Glomerular visceral epithelial cell (primary cell): Measurements from ENCODE around the gene TFAP2B.

ENCODE experiments used
- DNase-seq: peaks from one replicate; pipeline ENCODE4 v3.0.0-alpha.2; 2016; ENCODE audit errors: extremely low spot score

The TFAP2B gene

DNA sequence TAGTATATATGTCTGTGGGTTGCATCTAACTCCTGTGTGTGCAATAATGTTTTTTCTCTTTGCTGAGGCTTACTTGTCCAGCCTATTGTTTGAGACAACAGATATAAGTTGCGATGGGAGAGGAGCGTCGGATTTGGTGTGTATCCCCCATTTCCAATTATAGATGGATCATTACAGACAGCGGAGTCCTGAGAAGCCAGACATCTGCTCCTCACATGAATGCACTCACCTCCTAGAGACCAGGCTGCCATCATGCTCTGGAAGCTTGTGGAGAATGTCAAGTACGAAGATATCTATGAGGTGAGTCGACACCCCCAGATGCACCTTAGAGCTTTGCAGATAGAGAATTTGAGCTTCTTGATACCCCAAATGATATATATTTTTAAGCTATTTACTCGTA, at the start of gene TFAP2B:
TFAP2B (plus strand) TSS at position 199 of the 400 bp plus-strand sequence; CDS start at position 220, 21 bp downstream.
- DNase-seq: no peak

DNA sequence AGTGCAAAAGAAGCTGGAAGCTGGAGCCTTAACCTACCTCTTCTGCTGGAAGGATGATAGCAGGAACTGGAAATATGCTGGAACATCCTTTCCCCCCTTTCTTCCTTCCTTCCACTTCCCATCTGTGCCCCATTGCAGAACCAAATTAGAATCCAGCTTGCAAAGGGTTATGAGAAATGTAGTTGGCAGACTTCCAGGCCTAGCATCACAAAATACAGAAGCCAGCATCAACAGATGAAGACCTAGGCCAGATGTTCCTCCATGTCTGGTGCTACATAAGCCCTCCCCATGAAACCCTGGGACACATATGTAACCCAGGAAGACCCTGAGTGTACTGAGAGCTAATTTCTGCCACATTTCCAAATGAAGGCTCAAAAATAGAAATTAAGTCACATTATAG, 40.0 kb upstream of the TFAP2B start:
- DNase-seq: no peak

DNA sequence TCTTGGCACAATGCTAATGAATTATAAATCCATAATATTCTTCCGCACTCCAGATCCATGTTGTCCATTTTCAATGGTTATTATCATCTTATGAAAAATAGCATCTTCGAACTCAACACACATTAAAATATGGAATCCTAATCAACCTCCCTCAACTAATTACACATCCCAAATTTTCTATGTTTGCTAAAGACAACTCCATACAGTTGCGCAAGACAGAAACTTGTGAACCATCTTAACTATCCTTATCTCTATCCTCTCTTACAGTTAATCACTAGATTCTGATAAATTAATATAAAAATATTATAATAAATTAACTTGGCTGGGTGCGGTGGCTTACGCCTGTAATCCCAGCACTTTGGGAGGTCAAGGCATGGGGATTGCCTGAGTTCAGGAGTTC, 38.3 kb upstream of the TFAP2B start:
- DNase-seq: no peak

DNA sequence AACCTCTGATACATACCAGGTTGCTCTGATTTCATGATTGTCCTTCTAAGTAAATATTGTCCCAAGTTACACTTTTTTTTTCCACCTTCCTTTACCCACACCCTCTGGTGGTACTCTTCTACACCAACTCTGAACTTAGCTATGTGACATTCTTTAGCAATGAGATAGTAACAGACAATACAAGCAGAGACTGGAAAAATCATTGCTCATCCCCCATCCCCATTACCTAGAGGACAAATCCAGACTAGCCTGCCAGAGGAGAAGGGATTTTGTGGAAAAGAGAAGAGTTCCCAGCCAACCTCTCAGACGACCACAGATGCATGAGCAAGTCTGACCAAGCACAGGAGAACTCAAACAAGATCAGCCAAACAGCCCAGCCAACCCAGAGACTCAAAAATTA, 32.8 kb upstream of the TFAP2B start:
- no peak for DNase-seq

DNA sequence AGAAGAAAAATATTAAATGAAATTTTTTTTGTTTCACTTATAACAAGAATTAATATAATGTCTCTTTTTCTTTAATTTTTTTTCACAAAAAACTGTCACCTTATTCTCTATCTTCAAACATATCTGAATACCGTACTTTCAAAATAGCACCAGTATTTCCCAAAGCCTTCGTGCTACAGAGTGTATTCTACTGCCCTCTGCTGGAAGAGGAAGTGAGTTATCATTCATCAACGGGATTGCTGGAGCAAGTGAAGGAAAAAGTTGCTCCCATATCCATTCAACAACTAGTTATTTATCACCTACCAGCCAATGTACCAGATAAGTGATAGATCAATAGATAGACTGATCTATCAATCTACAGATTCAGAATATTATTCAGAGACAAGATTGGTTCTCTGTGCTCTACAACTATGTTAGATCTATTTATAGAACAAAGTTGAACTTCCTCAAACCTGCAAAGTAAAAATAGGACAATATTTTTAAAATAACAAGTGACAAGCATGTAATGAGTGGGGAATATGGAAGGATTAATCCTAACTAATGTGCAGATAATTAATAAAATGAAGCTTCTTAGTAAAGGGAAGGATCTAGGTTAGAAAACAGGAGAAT, 26.7 kb upstream of the TFAP2B start:
- peak; percentile 33 for DNase-seq

DNA sequence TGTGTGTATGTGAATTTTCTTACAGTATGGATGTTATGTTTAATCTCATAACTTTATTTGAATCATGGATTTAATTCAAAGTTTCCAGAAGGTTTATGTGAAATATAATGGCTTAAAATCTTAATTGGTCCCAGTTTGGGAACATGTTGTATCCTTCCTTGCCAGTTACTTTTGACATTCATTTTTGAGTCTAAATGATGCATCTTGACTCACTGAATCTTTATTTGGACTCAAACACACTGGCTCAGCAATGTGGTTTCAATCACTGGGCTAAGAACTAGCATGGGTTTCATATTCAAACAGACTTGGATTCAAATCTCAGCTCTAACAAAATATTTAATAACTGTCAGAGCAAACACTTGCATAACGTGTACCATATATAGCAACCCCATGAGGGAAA, 25.9 kb upstream of the TFAP2B start:
- no peak for DNase-seq

DNA sequence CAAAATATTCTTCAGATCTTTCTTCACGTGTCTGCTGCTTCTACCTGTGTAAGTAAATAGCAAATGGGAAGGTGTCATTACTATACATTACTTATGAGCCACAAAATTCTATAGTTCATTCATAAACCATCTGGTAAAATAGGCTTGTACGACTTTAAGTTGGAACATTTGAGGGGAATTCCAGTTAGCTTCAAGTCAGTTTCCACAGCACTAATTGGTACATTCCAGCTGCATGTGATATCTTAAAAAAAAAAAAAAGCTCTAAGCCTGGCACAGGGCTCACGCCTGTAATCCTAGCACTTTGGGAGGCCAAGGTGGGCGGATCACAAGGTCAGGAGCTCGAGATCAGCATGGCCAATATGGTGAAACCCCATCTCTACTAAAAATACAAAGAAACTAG, 23.1 kb upstream of the TFAP2B start:
- DNase-seq: no peak

DNA sequence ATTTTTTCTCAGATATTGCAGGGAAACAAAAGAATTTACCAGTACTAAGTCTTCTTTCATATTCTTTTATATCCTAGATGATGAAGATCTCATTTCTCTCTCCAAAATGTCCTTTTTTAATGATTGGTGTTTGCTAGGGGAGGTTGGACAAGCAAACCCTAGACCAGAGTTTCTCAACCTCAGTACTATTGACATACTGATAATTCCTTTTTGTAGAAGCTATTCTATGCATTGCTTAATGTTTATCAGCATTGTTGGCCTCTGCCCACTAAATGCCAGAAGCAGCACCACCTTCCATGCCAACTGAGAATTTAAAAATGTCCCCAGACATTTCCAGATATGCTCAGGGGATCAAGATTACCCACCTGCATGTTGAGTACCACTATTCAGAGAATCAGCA, 14.4 kb upstream of the TFAP2B start:
- DNase-seq: no peak

DNA sequence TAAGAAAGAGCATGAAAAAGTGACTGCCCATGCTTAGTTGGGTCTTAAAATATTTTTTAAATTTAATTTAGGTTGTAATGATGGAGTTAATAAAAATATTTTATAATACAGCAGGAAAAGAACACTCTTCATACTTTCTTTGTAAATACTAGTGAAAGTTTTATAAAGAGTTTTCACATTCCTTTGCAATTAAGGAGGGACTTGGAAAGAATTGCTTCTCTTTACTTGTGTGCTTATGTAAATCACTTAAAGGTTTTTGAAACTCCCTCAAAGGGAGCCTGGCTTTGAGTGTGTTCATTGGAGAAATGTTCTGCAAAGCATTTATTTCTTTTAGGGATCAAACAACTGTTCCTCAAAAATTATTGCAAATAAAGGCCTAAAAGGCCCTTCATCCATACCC, 11.6 kb upstream of the TFAP2B start:
- no peak for DNase-seq

DNA sequence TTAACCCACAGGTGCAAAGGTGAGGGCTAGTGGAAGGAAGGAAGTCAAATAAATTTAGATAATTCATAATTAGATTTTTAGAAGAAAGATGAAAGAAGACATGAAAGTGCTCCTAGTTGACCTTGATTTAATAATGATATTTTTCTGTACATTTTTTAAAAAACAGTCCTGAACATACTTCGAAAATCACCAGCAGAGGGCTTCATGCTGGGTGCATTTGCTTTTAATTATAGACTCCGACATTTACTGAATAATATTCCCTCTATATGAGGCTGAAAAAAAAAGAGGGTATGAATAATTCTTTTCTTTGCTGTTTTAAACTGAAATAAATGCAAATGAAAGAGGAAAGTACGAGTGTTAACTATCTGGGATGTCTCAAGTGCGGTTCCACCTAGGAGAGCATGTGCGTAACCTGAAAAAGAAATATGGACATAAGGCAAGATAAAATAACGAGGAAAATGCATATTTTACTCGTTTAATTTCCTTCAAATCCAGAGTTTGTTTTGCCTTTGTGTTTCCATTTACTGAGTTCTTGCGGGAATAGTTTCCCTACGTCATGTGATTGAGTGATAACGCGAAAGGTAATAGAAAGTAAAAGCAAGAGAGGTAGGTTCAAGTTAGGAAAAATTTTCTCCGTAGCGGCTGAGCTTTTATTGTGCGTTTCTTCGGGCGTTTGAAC, 3.1 kb upstream of the TFAP2B start:
- DNase-seq: no peak

DNA sequence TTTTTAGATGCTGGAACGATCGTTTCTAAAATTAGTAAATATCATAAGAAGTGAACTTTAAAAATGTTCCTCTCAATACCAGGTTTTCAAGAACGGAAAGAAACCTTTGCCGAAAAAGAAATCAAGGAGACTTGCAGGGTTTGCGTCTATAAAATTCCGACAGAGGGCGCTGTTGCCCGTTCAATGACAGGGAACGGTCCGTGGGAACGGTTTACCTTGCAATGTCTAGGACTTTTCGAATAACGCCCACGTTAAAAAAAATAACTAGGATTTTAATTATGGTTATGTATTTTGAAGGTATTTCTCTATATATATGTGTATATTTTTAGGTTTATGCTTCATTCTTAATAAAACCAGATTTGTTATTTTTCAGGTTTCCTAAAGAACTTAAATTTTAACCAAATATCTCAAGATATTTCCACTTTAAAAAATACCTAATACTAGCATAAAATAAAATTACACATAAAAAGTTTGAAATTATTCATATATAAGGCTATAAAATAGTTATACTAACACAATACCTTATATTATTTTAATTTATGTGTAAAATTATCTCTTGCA, 2.5 kb upstream of the TFAP2B start:
- peak; percentile 66 for DNase-seq

DNA sequence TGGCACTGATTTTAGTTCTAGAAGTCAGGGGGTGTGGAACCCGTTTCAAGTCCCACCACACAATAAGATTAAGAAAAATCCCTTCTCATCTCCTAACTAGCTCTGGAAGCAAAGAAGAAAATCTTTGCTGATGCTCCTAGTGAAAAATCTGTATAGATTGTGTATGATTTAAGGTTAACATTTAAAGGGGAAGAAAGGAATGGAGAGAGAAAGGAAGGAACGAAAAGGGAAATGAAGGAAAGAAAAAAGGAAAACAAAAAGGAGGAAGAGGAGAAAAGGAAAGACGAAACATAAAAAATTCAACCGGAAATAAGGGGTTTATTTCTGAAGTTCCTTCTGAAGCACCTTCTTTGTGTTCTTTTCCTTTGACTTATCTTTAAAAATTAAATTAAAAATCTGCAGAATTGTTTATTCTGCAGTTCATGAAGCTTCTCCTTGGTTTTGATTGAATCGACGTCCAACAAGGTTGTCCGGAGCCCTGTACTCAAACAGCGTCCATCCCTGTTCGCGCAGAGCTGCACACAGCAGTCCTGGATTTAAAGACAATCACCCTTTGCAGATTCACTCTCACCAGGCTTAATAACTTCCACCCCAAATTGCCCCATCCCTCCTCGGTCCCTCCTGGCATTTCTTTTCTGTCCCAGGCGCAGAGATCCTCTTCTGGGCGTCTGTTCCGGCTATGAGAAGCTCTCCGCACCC, 1.6 kb upstream of the TFAP2B start:
- DNase-seq: no peak

DNA sequence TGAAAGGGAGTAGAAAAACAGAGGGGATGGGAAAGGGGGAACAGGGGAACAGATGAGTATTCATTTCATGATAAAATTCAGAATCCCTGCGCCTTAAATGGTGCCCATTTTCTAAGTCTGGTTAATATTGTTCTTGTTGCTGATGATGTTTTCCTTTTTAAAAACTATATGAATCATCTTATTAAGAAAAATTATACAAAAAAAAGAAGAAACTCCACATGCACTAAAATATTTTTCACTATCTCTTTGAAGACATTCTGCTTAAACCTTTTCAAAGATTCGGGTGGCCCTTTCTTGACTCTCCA, 1.1 kb upstream of the TFAP2B start:
- DNase-seq: no peak

DNA sequence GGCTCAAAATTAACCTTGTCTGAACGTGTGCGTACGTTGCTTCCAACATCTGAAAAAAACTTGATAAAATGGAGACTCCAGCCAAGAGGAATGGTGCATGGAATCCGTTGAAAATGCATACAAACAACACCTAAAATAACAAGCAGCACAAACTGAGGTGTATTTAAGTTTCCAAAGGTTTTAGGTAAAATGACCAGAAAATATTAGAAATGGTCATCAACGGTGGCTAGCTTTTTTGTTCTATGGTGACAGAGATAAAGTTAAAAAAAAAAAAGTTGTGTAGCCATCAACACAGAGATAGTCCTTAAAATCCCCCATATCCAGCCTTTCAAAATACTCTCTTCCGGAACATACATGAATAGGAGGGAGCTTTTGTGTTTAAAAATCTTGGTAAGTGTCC, 651 bp upstream of the TFAP2B start:
- DNase-seq: no peak

DNA sequence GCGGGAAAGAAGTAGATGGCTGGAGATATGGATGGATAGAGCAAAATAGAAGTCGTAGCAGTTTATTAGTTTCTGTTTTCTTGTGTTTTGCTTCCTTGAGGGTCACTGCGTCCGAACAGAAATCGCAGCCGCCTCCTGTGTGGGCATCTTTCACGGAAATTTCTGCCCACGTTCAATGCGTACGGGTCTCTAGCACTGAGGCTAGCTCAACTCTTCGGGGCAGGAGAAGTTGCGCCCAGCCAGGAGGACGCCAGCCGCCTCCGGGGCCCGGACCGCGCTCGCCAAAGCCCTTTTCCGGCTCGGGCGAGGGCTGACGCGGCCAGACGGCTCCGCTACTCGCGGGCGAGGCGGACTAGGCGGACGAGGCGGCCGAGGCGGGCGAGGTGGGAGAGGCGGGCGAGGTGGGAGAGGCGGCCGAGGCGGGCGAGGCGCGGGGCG, 814 bp downstream of the TFAP2B start:
- DNase-seq: no peak

DNA sequence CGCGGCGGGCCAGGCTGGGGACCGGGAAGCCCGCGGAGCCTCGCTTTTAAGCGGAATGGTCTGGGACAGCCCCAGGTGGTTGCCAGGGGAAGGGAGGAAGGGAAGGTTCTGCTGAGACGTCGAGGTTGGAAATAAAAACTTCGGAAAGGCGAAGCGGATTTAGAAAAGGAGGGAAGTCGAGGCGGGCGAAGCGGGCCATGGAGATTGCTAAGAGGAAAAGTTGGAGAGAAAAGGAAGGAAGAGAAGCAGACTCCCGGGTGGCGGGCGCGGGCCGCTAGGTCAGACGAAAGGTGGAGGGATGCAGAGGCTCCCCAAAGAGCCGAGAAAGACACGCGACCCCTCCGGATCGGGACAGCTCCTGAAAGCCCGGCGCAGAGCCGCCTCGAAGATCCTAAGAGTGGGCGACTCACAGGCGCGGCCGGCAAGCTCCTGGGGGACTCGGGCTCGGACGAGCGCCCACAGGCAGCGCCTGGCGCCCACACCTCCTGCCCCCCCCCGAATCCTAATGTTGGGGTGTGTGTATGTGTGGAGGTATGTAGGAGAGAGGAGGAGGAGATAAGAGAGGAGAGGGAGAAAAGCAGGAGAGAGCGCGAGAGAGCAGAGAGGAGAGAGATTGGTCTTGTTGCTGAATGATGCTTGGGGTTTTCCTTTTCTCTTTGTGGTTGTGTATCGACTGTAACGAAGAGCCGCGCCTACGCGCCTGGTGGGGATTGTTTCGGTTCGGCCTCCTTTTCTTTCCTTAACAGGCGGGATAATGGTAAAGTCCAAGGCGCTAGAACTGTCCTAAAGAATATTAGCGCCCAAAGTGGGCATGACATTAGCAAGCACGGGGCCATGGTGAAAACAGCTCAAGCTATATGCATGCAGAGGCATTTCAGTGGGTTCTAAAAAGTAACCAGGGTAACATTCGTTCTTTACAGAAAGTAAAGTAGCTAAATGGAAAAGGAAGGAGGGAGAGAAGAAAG, 1.5 kb downstream of the TFAP2B start:
- no peak for DNase-seq

DNA sequence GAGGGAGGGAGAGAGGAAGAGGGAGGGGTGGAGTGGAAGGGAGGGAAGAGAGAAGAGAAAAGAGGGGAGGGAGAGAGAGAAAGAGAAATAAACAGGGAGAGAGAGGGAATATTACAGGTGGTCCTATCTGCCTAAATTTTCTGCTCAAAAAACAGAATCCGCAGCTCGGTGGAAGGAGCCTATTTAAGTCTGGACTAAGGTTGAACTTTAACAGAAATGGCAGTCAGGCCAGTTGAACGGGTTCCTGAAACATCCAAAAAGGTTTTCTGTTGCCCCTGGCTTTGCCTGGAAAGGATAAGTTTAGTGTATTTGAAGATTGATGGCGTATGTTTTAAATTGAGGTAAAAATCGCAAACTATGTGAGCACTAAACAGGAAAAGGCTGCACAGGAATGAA, 2.2 kb downstream of the TFAP2B start:
- no peak for DNase-seq

DNA sequence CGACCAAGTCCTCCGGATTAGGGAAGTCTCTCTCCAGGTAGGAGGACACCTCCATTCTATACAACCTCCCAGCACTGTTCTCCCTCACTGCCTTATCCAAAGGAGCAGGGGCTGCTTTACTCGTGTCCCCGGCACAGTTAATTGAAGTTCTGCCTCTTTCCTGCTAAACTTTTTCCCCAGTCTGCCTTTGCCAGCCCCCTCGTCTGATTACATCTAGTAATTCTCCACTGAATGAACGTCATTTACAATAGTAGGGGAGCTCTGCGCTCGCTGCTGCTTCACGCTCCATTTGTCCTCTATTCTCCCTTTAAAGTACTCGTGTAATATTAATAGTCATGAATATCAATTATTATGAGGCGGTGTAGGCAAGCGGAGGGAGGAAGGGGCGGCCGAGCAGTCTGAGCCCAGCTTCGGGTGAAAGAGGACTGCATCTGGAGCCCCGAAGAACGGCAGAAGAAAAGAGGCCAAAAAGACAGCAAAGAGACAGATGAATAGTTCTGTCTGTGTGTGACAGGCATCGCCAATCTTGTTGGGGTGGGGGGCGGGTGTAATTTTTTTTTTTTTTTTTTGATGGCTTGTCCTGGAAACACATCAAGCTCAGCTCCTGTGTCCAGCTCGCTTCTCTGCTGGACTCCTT, 2.9 kb downstream of the TFAP2B start:
- no peak for DNase-seq

DNA sequence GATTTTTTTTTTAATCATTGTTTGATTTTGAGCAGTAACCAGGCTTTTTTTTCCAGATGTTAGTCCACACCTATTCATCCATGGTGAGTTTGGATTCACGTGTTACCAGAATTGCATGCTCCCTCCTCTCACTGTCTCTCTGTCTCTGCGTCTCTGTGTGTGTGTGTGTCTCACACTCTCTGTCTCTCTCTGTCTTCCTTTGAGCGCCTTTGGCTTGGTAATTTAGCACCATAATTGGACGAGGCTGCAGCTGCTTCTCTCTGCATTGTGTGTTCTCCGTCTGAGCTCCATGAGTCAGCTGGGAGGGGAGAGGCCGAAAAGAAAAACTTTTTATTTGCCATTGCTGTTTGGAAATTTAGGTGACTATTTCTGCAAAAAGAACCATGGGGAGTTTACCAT, 3.4 kb downstream of the TFAP2B start:
- DNase-seq: no peak

DNA sequence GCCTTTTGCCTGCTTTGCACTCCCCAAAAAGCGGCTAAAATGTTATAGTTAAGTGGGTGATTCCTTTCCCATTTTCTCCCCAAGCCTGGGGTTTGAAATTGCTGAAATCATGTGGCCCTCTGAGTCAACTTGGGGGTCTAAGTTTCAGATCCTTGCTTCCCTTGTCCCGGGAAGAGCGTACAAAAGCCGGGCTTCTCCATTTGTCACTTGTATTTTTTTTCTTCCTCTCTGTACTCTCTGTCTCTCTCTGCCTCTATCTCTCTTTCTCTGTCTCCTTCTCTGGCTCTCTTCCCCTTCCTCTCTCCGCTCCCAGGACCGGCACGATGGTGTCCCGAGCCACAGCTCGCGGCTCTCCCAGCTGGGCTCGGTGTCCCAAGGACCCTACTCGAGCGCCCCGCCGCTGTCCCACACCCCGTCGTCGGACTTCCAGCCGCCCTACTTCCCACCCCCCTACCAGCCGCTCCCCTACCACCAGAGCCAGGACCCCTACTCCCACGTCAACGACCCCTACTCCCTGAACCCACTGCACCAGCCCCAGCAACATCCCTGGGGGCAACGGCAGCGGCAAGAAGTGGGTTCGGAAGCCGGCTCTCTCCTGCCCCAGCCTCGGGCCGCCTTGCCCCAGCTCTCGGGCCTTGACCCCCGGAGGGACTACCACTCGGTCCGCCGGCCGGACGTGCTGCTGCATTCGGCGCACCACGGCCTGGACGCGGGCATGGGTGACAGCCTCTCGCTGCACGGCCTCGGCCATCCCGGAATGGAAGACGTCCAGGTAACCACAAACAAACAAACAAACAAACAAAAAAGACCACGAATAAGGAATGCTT, 4.6 kb downstream of the TFAP2B start:
- no peak for DNase-seq

DNA sequence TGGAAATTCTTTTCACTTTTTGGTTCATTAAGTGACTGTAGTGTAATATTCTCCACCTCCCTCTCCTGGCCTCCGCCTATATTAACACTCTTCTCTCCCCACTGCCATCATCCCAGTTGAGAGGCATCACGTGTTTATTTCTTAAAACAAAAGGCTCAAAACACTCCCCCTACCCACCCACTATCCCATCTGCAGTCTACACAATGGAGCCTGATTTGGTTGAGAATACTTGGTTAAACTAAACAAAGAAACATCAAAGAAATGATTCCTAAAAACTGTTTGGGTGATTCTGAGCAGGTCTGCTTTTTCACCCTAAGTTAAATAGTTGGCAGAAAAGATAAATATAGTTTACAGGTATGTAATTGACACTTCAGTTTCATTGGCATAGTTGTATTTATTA, 5.9 kb downstream of the TFAP2B start:
- no peak for DNase-seq
